DOHH2 (cell line): Measurements from ENCODE around the gene NELFE.
"Not testable (repeated sequence)": the region's sequence is repeated elsewhere in the genome, so short reads cannot be mapped to it uniquely, and the experiment has no call there.

ENCODE experiments used
- H3F3A ChIP-seq: fragments of 200-600 bp; sonication (generic), shearing (Covaris generic); 2 replicates; pipeline ENCODE4 v1.6.0; 2016; ENCODE audit warnings: antibody characterized with exemption, mild to moderate bottlenecking; ENCODE audit not compliant: control insufficient read depth, insufficient read depth
- H3K27ac ChIP-seq: fragments of 200-600 bp; sonication (generic); 2 replicates; pipeline ENCODE4 v1.5.1; 2014; ENCODE audit warnings: low read depth, mild to moderate bottlenecking, low read length, moderate library complexity
- H3K27me3 ChIP-seq: fragments of 200-600 bp; sonication (generic); 2 replicates; pipeline ENCODE4 v1.6.1; 2014; ENCODE audit warnings: mild to moderate bottlenecking, low read length, mixed read lengths; ENCODE audit not compliant: control insufficient read depth
- H3K36me3 ChIP-seq: fragments of 200-600 bp; sonication (generic); 2 replicates; pipeline ENCODE4 v1.6.1; 2014; ENCODE audit warnings: mild to moderate bottlenecking, low read length, moderate library complexity, mixed read lengths; ENCODE audit not compliant: control insufficient read depth
- H3K4me1 ChIP-seq: fragments of 200-600 bp; sonication (generic); 2 replicates; pipeline ENCODE4 v1.6.1; 2014; ENCODE audit warnings: mild to moderate bottlenecking, low read length, mixed read lengths; ENCODE audit not compliant: control insufficient read depth
- H3K4me2 ChIP-seq: fragments of 200-600 bp; sonication (generic); 2 replicates; pipeline ENCODE4 v1.6.0; 2014; ENCODE audit warnings: mild to moderate bottlenecking, low read length, moderate library complexity
- H3K4me3 ChIP-seq: fragments of 200-600 bp; sonication (generic); 2 replicates; pipeline ENCODE4 v1.5.1; 2014; ENCODE audit warnings: mild to moderate bottlenecking, low read length, mixed read lengths
- H3K79me2 ChIP-seq: fragments of 200-600 bp; sonication (generic); 2 replicates; pipeline ENCODE4 v1.6.1; 2014; ENCODE audit warnings: mild to moderate bottlenecking, low read length, mixed read lengths; ENCODE audit not compliant: control insufficient read depth
- H3K9me2 ChIP-seq: fragments of 200-600 bp; sonication (generic); replicated peaks from 2 replicates; pipeline ENCODE4 v1.6.1; 2014; ENCODE audit warnings: mild to moderate bottlenecking, low read length, mixed read lengths; ENCODE audit not compliant: control insufficient read depth
- H3K9me3 ChIP-seq: fragments of 200-600 bp; sonication (generic); 2 replicates; pipeline ENCODE4 v1.6.1; 2014; ENCODE audit warnings: antibody characterized with exemption, low read length, mixed read lengths; ENCODE audit not compliant: control insufficient read depth, insufficient read depth
- H4K20me1 ChIP-seq: fragments of 200-600 bp; sonication (generic); 2 replicates; pipeline ENCODE4 v1.6.0; 2014; ENCODE audit warnings: low read depth, mild to moderate bottlenecking, antibody characterized with exemption, low read length, moderate library complexity; ENCODE audit not compliant: control insufficient read depth, insufficient read depth
- CTCF ChIP-seq: fragments of 200-600 bp; sonication (generic); IDR thresholded peaks from one replicate; pipeline ENCODE4 v1.5.1; 2014; ENCODE audit warnings: antibody characterized with exemption, mild to moderate bottlenecking, low read depth, low read length; ENCODE audit not compliant: poor library complexity, severe bottlenecking
- EZH2phosphoT487 ChIP-seq: fragments of 200-600 bp; sonication (generic); IDR thresholded peaks from 2 replicates; pipeline ENCODE4 v1.6.1; 2017; ENCODE audit warnings: borderline replicate concordance, mild to moderate bottlenecking, antibody characterized with exemption, low read length, moderate library complexity, mixed read lengths

The NELFE gene

GRCh38 chr6:31915756-31916155 is 43.0 kb downstream of the NELFE start:
- Histone ChIP-seq H3K9me3 (no peaks in the 10 kb centered on the region), H3K9me2 (no peaks in the 10 kb centered on the region), H3K27me3 (no peaks in the 10 kb centered on the region; the same call in 1 of the 2 replicates), H3K4me3 (no peak overlapping the region), H3K27ac (no peak overlapping the region), H3K79me2 (no peaks in the 10 kb centered on the region), H3K4me2 (no peak overlapping the region), H3F3A (no peaks in the 10 kb centered on the region), H3K36me3 (no peaks in the 10 kb centered on the region), H4K20me1 (no peaks in the 10 kb centered on the region), H3K4me1 (peaks cover 7% of the 10 kb centered on the region)
- no peak for TF ChIP-seq EZH2phosphoT487
- TF ChIP-seq CTCF: no peak

GRCh38 chr6:31915351-31915750 is 43.4 kb downstream of the NELFE start:
- H3K4me3 ChIP-seq: no peak overlapping the region
- no peaks in the 10 kb centered on the region for H3F3A ChIP-seq
- H3K4me1 ChIP-seq: peaks cover 7% of the 10 kb centered on the region
- no peaks in the 10 kb centered on the region for H3K79me2 ChIP-seq
- no peak overlapping the region for H3K27ac ChIP-seq
- H3K36me3 ChIP-seq: no peaks in the 10 kb centered on the region
- no peaks in the 10 kb centered on the region for H3K9me3 ChIP-seq
- H3K9me2 ChIP-seq: no peaks in the 10 kb centered on the region
- peaks cover 1% of the 10 kb centered on the region for H3K27me3 ChIP-seq
- no peaks in the 10 kb centered on the region for H4K20me1 ChIP-seq
- H3K4me2 ChIP-seq: no peak overlapping the region
- TF ChIP-seq CTCF (no peak), EZH2phosphoT487 (no peak)

GRCh38 chr6:31911826-31912585 is 46.8 kb downstream of the NELFE start:
- TF ChIP-seq EZH2phosphoT487: no peak
- TF ChIP-seq CTCF: no peak
- no peaks in the 10 kb centered on the region for H3K36me3 ChIP-seq
- peaks cover 11% of the 10 kb centered on the region for H3K4me1 ChIP-seq
- no peaks in the 10 kb centered on the region for H3K79me2 ChIP-seq
- H4K20me1 ChIP-seq: no peaks in the 10 kb centered on the region
- no peaks in the 10 kb centered on the region for H3F3A ChIP-seq
- no peak overlapping the region for H3K4me3 ChIP-seq
- H3K4me2 ChIP-seq: no peak overlapping the region
- H3K27me3 ChIP-seq: peaks cover 10% of the 10 kb centered on the region
- no peak overlapping the region for H3K27ac ChIP-seq
- no peaks in the 10 kb centered on the region for H3K9me3 ChIP-seq
- H3K9me2 ChIP-seq: no peaks in the 10 kb centered on the region

- not testable (repeated sequence) for H3K27ac ChIP-seq, H3F3A ChIP-seq, H3K4me3 ChIP-seq, H3K4me2 ChIP-seq, H3K9me2 ChIP-seq, H3K36me3 ChIP-seq, H3K79me2 ChIP-seq, H3K9me3 ChIP-seq, H3K4me1 ChIP-seq, H4K20me1 ChIP-seq
- H3K27me3 ChIP-seq: peaks cover 23% of the 10 kb centered on the region
These were observed 49.5 kb downstream of the NELFE start for GRCh38 chr6:31909298-31909697.
